H9 (cell line): ENCODE results near the gene GAREM1. TPM values are rescaled to one million over a fixed set of nuclear protein-coding genes. Genes with fewer than 3 reads are reported as not detected.

Experiments used
- DNase-seq: peaks from one replicate; pipeline ENCODE4 v3.0.0-alpha.2; 2017
- H2AFZ ChIP-seq: one replicate; pipeline ENCODE4 v1.6.1; 2013; ENCODE audit warnings: mild to moderate bottlenecking, low read length, control low read depth, moderate library complexity
- H2AK5ac ChIP-seq: 2 replicates; pipeline ENCODE4 v1.6.1; 2013; ENCODE audit warnings: low read length, control low read depth, mixed read lengths; ENCODE audit not compliant: insufficient read length
- H2BK120ac ChIP-seq: one replicate; pipeline ENCODE4 v1.6.1; 2013; ENCODE audit warnings: low read depth, mild to moderate bottlenecking, low read length, control low read depth, inconsistent platforms; ENCODE audit not compliant: poor library complexity, severe bottlenecking
- H2BK12ac ChIP-seq: 2 replicates; pipeline ENCODE4 v1.6.1; 2013; ENCODE audit warnings: low read length, control low read depth, mixed read lengths, low read depth; ENCODE audit not compliant: insufficient read length
- H2BK15ac ChIP-seq: 2 replicates; pipeline ENCODE4 v1.6.1; 2013; ENCODE audit warnings: low read depth, low read length, control low read depth
- H2BK20ac ChIP-seq: one replicate; pipeline ENCODE4 v1.6.1; 2013; ENCODE audit warnings: low read depth, mild to moderate bottlenecking, low read length, control low read depth, inconsistent platforms; ENCODE audit not compliant: poor library complexity, severe bottlenecking
- H2BK5ac ChIP-seq: 2 replicates; pipeline ENCODE4 v1.6.1; 2013; ENCODE audit warnings: low read length, control low read depth, mixed read lengths; ENCODE audit not compliant: insufficient read length
- H3K14ac ChIP-seq: 2 replicates; pipeline ENCODE4 v1.6.1; 2013; ENCODE audit warnings: low read length, control low read depth; ENCODE audit not compliant: insufficient read depth
- H3K18ac ChIP-seq: 2 replicates; pipeline ENCODE4 v1.6.1; 2013; ENCODE audit warnings: low read depth, mild to moderate bottlenecking, mixed read lengths, low read length, control low read depth; ENCODE audit not compliant: insufficient read length
- H3K23ac ChIP-seq: 2 replicates; pipeline ENCODE4 v1.6.1; 2013; ENCODE audit warnings: low read length, control low read depth, mixed read lengths, low read depth; ENCODE audit not compliant: insufficient read length
- H3K23me2 ChIP-seq: 2 replicates; pipeline ENCODE4 v1.6.1; 2013; ENCODE audit warnings: low read depth, mild to moderate bottlenecking, mixed read lengths, low read length, control low read depth; ENCODE audit not compliant: insufficient read length, poor library complexity, severe bottlenecking
- H3K27ac ChIP-seq: 2 replicates; pipeline ENCODE4 v1.5.1; 2013; ENCODE audit warnings: low read length, control low read depth, mixed read lengths, low read depth; ENCODE audit not compliant: insufficient read length
- H3K27me3 ChIP-seq: 2 replicates; pipeline ENCODE4 v1.6.1; 2013; ENCODE audit warnings: low read length, control low read depth, inconsistent platforms; ENCODE audit not compliant: insufficient read depth
- H3K4ac ChIP-seq: 2 replicates; pipeline ENCODE4 v1.6.1; 2013; ENCODE audit warnings: low read depth, mild to moderate bottlenecking, control low read depth, inconsistent platforms, low read length, moderate library complexity
- H3K4me1 ChIP-seq: 2 replicates; pipeline ENCODE4 v1.6.1; 2013; ENCODE audit warnings: low read length, control low read depth, inconsistent platforms; ENCODE audit not compliant: insufficient read depth
- H3K4me2 ChIP-seq: 2 replicates; pipeline ENCODE4 v1.6.1; 2013; ENCODE audit warnings: low read length, control low read depth, mixed read lengths; ENCODE audit not compliant: insufficient read length, insufficient read depth
- H3K56ac ChIP-seq: 2 replicates; pipeline ENCODE4 v1.6.1; 2013; ENCODE audit warnings: low read depth, mild to moderate bottlenecking, mixed read lengths, low read length, control low read depth; ENCODE audit not compliant: insufficient read length
- H3K79me1 ChIP-seq: 2 replicates; pipeline ENCODE4 v1.6.1; 2013; ENCODE audit warnings: low read depth, mild to moderate bottlenecking, moderate library complexity, low read length, control low read depth, inconsistent platforms; ENCODE audit not compliant: insufficient read depth, poor library complexity, severe bottlenecking
- H3K79me2 ChIP-seq: 2 replicates; pipeline ENCODE4 v1.6.1; 2013; ENCODE audit warnings: low read length, control low read depth, inconsistent platforms; ENCODE audit not compliant: insufficient read depth
- H3K9ac ChIP-seq: 2 replicates; pipeline ENCODE4 v1.6.1; 2013; ENCODE audit warnings: low read length, control low read depth, mixed read lengths; ENCODE audit not compliant: insufficient read length; ENCODE audit errors: extremely low read depth
- H3K9me3 ChIP-seq: one replicate; pipeline ENCODE4 v1.6.1; 2013; ENCODE audit warnings: low read depth, low read length, inconsistent platforms; ENCODE audit not compliant: control insufficient read depth
- H3T11ph ChIP-seq: one replicate; pipeline ENCODE4 v1.6.1; 2013; ENCODE audit warnings: mild to moderate bottlenecking, low read length, control low read depth, inconsistent platforms
- H4K20me1 ChIP-seq: one replicate; pipeline ENCODE4 v1.6.1; 2013; ENCODE audit not compliant: control insufficient read depth, insufficient read length, insufficient read depth
- H4K5ac ChIP-seq: 2 replicates; pipeline ENCODE4 v1.6.1; 2013; ENCODE audit warnings: low read depth, mild to moderate bottlenecking, mixed read lengths, low read length, control low read depth; ENCODE audit not compliant: insufficient read length
- H4K8ac ChIP-seq: replicated peaks from 2 replicates; pipeline ENCODE4 v1.6.1; 2013; ENCODE audit warnings: low read length, control low read depth, mixed read lengths, low read depth; ENCODE audit not compliant: insufficient read length
- H4K91ac ChIP-seq: 2 replicates; pipeline ENCODE4 v1.6.1; 2013; ENCODE audit warnings: low read depth, mild to moderate bottlenecking, moderate library complexity, mixed read lengths, low read length, control low read depth; ENCODE audit not compliant: insufficient read length
- H3K27ac Mint-ChIP-seq, 3 experiments: 2 replicates in 2 of 3; 3 replicates in 1 of 3; pipeline ENCODE4 v1.8.0; 2020 to 2021; ENCODE audit warnings: mixed read lengths in 3 of 3, mild to moderate bottlenecking in 1 of 3, moderate library complexity in 1 of 3
- H3K27me3 Mint-ChIP-seq: 2 replicates; pipeline ENCODE4 v1.8.0; 2021; ENCODE audit warnings: low read depth, mild to moderate bottlenecking, moderate library complexity, mixed read lengths
- H3K36me3 Mint-ChIP-seq, 3 experiments: 2 replicates in 2 of 3; 3 replicates in 1 of 3; pipeline ENCODE4 v1.8.0; 2020 to 2021; ENCODE audit warnings: low read depth in 3 of 3, mixed read lengths in 3 of 3; ENCODE audit not compliant: insufficient read depth in 1 of 3
- H3K4me1 Mint-ChIP-seq, 2 experiments: 2 replicates each; pipeline ENCODE4 v1.8.0; 2020; ENCODE audit warnings: mixed read lengths in 2 of 2
- H3K4me3 Mint-ChIP-seq, 2 experiments: 2 replicates in 1 of 2; 3 replicates in 1 of 2; pipeline ENCODE4 v1.8.0; 2020 to 2021; ENCODE audit warnings: mild to moderate bottlenecking in 2 of 2, mixed read lengths in 2 of 2, moderate library complexity in 1 of 2
- H3K9me3 Mint-ChIP-seq, 2 experiments: 2 replicates in 1 of 2; 3 replicates in 1 of 2; pipeline ENCODE4 v1.8.0; 2020; ENCODE audit warnings: mild to moderate bottlenecking in 2 of 2, mixed read lengths in 2 of 2, moderate library complexity in 1 of 2
- WGBS: extraction: QIAGEN DNeasy Blood & Tissue Kit; methylation state at CpG from one replicate; pipeline ENCODE4 v1.1.7; 2013; ENCODE audit warnings: missing lambda C conversion rate, low lambda C conversion rate, mixed read lengths; ENCODE audit not compliant: insufficient read length; ENCODE audit errors: extremely low coverage; 5-methylcytosine and 5-hydroxymethylcytosine counted together
- total RNA-seq: library from RNA; stranded (reverse); gene quantifications from 2 replicates; pipeline ENCODE4 v1.2.1, GENCODE V29; 2021
- TF ChIP-seq, protein P1 (sequence below): fragments of 200-600 bp; sonication (generic); conservative IDR thresholded peaks from 3 replicates; pipeline ENCODE4 v1.8.0; 2021; ENCODE audit warnings: antibody characterized with exemption, mild to moderate bottlenecking

Gene GAREM1
- total RNA-seq, 1 experiment from 2014 or later, result 4.4 TPM

DNA sequence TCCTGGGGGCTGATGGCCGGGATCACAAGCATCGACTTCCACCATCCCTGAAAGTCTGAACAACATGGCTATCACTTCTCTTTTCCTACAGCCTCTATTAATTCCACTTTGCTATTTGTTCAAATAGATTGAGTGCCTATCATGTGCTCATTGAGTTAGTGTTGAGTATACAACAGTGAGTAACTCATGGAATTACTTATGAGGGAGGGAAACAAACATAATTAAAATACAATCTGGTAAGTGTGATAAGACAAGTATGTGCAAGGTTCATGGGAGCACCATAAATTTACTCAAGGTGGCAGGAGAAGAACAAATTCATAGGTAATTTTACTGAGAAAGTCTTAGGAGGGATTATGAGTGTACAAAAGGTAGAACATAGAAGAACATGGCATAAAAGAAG lies 194.4 kb downstream of the GAREM1 start:
- TF ChIP-seq, protein P1, sequence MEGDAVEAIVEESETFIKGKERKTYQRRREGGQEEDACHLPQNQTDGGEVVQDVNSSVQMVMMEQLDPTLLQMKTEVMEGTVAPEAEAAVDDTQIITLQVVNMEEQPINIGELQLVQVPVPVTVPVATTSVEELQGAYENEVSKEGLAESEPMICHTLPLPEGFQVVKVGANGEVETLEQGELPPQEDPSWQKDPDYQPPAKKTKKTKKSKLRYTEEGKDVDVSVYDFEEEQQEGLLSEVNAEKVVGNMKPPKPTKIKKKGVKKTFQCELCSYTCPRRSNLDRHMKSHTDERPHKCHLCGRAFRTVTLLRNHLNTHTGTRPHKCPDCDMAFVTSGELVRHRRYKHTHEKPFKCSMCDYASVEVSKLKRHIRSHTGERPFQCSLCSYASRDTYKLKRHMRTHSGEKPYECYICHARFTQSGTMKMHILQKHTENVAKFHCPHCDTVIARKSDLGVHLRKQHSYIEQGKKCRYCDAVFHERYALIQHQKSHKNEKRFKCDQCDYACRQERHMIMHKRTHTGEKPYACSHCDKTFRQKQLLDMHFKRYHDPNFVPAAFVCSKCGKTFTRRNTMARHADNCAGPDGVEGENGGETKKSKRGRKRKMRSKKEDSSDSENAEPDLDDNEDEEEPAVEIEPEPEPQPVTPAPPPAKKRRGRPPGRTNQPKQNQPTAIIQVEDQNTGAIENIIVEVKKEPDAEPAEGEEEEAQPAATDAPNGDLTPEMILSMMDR, result no peak
- Histone ChIP-seq H3K4ac (no peak overlapping the region), H3K23ac (no peak overlapping the region), H4K5ac (no peak overlapping the region), H3K14ac (no peak overlapping the region), H3K79me1 (no peaks in the 10 kb centered on the region), H3K4me1 (no peaks in the 10 kb centered on the region; the same call in 1 of the 2 replicates), H3K4me2 (no peak overlapping the region), H3K27ac (no peak overlapping the region), H4K91ac (no peak overlapping the region), H3K56ac (no peak overlapping the region), H3K27me3 (no peaks in the 10 kb centered on the region), H3K9me3 (no peaks in the 10 kb centered on the region), H2BK120ac (no peak overlapping the region), H4K8ac (no peak overlapping the region), H2BK12ac (no peak overlapping the region), H2BK5ac (no peak overlapping the region), H3K9ac (no peak overlapping the region), H2AK5ac (no peak overlapping the region), H3K18ac (no peak overlapping the region), H3T11ph (no peak overlapping the region), H3K79me2 (no peaks in the 10 kb centered on the region), H2AFZ (no peak overlapping the region), H2BK15ac (no peak overlapping the region), H2BK20ac (no peak overlapping the region), H4K20me1 (no peaks in the 10 kb centered on the region), H3K23me2 (no peaks in the 10 kb centered on the region)
- Mint-ChIP-seq H3K36me3 (peaks cover 0 to 9% (median 2%) of the 10 kb centered on the region in 3 experiments; a peak in 5 of 7 replicates), H3K27ac (no peak overlapping the region), H3K4me3 (no peak overlapping the region), H3K9me3 (peaks cover 2 to 7% of the 10 kb centered on the region in 2 experiments; a peak in 3 of 5 replicates), H3K4me1 (peaks cover 14 to 21% of the 10 kb centered on the region in 2 experiments; a peak in 3 of 4 replicates), H3K27me3 (no peaks in the 10 kb centered on the region)
- no CpG with 5 or more reads among the region's 2 CpGs for WGBS
- no peak for DNase-seq
